ENCODE measurements around the gene CCDC110. TPM values are rescaled to one million over a fixed set of nuclear protein-coding genes. Genes with fewer than 3 reads are reported as not detected.

CCDC110 gene
- total and polyA plus RNA-seq, 2 of the 13 experiments (the other 11 are each of a cell fraction or from before 2014, with no cell fraction given): not detected

DNA sequence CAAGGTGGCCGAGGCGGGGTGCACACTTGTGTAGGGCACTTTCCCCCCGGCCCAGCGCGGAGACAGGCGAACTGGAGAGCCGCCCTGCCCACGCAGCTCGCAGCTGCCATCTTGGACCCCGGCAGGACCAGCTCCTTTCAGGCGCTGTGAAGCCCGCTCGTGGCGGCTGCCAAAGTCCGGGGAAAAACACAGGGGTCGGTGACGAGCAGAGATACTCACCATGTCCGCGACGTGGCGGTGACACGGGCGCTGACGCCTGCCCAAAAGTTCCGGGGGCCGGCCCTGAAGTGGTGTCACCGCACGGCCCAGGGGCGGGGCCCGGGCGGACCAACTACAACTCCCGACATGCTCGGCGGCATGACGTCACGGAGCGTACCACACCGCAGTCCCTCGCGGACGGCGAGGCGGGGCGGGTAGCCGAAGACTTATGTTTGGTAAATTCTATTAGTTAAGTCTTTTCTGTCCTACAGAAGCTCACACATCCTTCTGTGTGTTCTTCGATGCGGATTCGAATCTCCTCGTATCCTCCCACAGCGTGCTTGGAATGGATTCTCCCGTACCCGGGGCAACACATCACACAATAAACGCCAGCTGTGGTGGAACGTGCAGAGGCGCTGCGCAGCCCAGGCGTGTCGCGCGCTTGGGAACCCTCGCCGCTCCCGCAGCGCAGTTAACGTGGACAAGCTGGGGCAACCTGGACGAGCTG is 45.7 kb downstream of the CCDC110 start, which contains the start of gene UFSP2 (continued):
- no peak for TF ChIP-seq ZNF652 (CRISPR knock-in tag; IDR thresholded peaks at IDR 0.05; ENCODE audit: borderline replicate concordance, low read depth)
- TF ChIP-seq FOXC1 (CRISPR knock-in tag; IDR thresholded peaks at IDR 0.05; ENCODE audit: borderline replicate concordance): peak; percentile 92
- TF ChIP-seq ZFP91 (CRISPR knock-in tag; IDR thresholded peaks at IDR 0.05; ENCODE audit: borderline replicate concordance): peak; percentile 72
- TF ChIP-seq, protein P1, sequence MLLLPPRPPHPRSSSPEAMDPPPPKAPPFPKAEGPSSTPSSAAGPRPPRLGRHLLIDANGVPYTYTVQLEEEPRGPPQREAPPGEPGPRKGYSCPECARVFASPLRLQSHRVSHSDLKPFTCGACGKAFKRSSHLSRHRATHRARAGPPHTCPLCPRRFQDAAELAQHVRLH (CRISPR knock-in tag; IDR thresholded peaks at IDR 0.05; ENCODE audit: borderline replicate concordance, low read depth): peak; percentile 40; the same call in 1 of the 2 replicates
- peak; percentile 79; the same call in 1 of the 2 replicates for TF ChIP-seq PITX1 (CRISPR knock-in tag; IDR thresholded peaks at IDR 0.05)
- TF ChIP-seq RARG (CRISPR knock-in tag; IDR thresholded peaks at IDR 0.05; ENCODE audit: low read depth): no peak
- peak; percentile 92 for TF ChIP-seq HDAC1 (CRISPR knock-in tag; IDR thresholded peaks at IDR 0.05)
- no peak for TF ChIP-seq ZNF3 (CRISPR knock-in tag; IDR thresholded peaks at IDR 0.05)
- TF ChIP-seq ZBTB4 (CRISPR knock-in tag; IDR thresholded peaks at IDR 0.05; ENCODE audit: borderline replicate concordance): no peak
- TF ChIP-seq TFAP4 (IDR thresholded peaks at IDR 0.05; ENCODE audit: borderline replicate concordance, low read depth): peak; percentile 98
- TF ChIP-seq ARNT2 (CRISPR knock-in tag; IDR thresholded peaks at IDR 0.05; ENCODE audit: low read depth): no peak
- TF ChIP-seq, protein P2, sequence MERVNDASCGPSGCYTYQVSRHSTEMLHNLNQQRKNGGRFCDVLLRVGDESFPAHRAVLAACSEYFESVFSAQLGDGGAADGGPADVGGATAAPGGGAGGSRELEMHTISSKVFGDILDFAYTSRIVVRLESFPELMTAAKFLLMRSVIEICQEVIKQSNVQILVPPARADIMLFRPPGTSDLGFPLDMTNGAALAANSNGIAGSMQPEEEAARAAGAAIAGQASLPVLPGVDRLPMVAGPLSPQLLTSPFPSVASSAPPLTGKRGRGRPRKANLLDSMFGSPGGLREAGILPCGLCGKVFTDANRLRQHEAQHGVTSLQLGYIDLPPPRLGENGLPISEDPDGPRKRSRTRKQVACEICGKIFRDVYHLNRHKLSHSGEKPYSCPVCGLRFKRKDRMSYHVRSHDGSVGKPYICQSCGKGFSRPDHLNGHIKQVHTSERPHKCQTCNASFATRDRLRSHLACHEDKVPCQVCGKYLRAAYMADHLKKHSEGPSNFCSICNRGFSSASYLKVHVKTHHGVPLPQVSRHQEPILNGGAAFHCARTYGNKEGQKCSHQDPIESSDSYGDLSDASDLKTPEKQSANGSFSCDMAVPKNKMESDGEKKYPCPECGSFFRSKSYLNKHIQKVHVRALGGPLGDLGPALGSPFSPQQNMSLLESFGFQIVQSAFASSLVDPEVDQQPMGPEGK (CRISPR knock-in tag; IDR thresholded peaks at IDR 0.05): 0 out of 2 replicates have a peak, but pooled peaks have one; percentile 11
- peak; percentile 97 for TF ChIP-seq RFX1 (IDR thresholded peaks at IDR 0.05)
- 0 out of 2 replicates have a peak, but pooled peaks have one; percentile 46 for TF ChIP-seq SNAI1 (CRISPR knock-in tag; IDR thresholded peaks at IDR 0.05; ENCODE audit: borderline replicate concordance)
- no peak for TF ChIP-seq TSC22D2 (CRISPR knock-in tag; IDR thresholded peaks at IDR 0.05; ENCODE audit: borderline replicate concordance)
- TF ChIP-seq, protein P3, sequence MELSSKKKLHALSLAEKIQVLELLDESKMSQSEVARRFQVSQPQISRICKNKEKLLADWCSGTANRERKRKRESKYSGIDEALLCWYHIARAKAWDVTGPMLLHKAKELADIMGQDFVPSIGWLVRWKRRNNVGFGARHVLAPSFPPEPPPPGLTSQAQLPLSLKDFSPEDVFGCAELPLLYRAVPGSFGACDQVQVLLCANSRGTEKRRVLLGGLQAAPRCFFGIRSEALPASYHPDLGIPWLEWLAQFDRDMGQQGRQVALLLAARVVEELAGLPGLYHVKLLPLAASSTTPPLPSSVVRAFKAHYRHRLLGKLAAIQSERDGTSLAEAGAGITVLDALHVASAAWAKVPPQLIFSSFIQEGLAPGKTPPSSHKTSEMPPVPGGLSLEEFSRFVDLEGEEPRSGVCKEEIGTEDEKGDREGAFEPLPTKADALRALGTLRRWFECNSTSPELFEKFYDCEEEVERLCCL (CRISPR knock-in tag; IDR thresholded peaks at IDR 0.05; ENCODE audit: borderline replicate concordance): peak; percentile 76; the same call in 1 of the 2 replicates
- peak; percentile 22; the same call in 1 of the 2 replicates for TF ChIP-seq ATF7-NPFF (CRISPR knock-in tag; IDR thresholded peaks at IDR 0.05; ENCODE audit: low read depth)
- no peak for TF ChIP-seq MYNN (CRISPR knock-in tag; IDR thresholded peaks at IDR 0.05; ENCODE audit: low read depth)
- TF ChIP-seq YEATS4 (CRISPR knock-in tag; IDR thresholded peaks at IDR 0.05; ENCODE audit: borderline replicate concordance): peak; percentile 74; the same call in 1 of the 2 replicates
